NCI-H2107 (cell line): ENCODE measurements around the gene E2F4.

Experiments
- DNase-seq: peaks from one replicate; lab custom pipeline; 2025; lab: John Stamatoyannopoulos, UW

E2F4 gene

DNA sequence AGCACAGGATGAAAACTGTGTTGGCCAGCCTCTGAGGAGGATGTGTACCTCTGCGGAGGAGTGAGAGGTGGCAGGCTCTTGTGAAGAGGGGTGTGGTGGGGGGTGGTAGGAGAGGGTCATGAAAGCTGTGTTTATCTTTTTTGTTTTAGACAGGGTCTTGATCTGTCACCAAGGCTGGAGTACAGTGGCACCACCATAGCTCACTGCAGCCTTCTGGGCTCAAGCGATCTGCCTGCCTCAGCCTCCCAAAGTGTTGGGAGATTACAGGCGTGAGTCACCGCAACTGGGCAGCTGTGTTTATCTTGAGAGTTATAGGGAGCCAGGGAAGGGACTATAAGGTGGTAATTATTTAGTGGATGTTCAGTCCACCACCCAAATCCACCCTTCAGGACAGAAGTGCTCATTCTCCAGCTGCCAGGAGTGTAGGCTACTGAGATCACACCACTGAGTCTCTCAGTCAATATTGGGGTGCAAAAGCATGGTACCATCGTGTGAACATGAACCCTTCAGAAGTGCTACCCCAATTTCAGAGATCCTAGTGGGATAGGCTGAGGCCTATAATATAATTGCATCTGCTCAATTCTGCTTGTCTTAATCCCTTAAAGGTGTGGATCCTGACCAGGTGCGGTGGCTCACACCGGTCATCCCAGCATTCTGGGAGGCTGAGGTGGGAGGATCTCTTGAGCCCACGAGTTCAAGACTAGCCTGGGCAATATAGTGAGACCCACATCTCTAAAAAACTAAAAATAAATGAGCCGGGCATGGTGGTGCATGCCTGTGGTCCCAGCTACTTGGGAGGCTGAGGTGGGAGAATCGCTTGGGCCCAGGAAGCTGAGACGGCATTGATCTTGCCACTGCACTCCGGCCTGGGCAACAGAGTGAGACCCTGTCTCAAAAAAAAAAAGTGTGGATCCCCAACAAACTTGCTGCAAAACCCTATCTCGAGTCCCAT lies 1.2 kb upstream of the E2F4 start:
- DNase-seq = no peak

DNA sequence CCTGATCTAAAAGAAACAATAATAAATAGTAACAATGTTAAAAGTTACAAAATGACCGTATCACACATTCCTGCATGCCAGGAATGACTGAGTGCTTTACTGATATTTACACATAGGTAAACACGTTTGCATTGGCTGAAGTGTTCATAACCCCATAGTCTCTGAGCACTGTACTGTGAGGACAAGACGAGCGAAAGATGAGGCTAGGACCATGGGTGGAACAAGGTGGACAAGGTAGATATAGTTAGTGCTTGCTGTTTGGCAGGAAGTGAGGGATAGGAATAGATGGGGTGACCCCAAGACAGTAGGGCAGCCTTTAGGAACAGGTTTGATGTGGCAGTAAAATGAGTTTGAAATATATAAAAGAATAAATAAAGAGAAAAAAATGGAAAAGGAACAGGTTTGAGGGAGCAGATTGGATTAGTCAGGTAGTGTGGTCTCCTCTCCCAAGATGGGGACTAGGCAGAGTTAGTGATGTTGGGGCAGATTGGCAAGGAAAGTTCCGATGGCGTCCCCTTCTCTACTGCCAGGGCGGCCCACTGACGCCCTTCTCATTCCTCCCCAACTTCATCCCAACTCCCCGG lies 452 bp upstream of the E2F4 start:
- DNase-seq = no peak

DNA sequence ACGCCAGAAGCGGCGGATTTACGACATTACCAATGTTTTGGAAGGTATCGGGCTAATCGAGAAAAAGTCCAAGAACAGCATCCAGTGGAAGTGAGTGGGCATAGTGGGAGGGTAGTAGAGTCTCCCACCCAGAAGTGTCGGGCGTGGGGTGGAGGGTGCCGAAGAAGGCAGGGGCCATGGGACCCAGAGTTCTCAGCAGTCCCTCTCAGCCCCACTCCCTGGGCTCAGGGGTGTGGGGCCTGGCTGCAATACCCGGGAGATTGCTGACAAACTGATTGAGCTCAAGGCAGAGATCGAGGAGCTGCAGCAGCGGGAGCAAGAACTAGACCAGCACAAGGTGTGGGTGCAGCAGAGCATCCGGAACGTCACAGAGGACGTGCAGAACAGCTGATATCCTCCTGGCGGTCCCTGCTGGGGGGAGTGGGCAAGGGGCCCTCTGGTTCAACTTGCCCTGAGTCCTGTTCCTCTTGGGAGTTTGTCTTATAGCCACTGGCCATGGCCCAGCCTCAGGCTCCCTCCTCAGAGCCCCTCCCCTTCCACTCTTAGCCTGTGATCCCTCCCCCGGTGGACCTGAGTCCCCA lies 916 bp downstream of the E2F4 start:
- DNase-seq = no peak

DNA sequence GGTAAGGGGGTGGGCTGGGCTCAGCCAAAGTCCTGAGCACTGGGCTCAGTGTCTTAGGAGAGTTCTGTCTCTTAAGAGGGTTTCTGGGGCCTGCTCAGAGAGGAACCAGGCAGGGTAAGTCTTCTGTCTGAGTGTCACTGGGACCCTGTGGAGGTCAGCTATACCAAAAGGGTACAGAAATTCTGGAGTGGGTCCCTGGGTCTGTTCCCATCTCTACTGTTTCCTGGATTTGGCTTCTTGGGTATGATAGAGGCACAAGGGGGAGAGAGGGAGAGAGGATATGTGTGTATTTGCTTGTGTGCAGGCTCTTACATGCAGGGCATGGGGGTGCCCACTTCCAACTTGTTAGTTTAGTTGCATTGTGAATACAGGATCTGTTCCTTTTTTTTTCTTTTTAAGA lies 1.6 kb downstream of the E2F4 start:
- no peak for DNase-seq

DNA sequence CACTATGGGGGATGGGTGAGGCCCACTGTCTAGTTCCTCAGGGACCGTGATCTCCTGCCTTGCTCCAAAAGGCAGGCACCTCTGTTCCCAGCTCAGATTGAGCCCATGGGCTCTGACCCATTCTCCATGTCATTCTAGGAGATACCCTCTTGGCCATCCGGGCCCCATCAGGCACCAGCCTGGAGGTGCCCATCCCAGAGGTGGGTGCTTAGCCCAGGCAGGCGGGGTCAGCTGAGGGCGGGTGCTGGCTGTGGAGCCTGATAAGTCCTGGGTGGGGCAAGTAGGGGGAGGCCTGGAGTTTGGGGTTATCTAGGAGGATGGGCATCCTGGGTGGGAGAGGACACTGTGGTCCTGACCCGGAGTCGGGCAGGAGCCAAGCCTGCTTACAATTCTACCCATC lies 2.3 kb downstream of the E2F4 start:
- no peak for DNase-seq

DNA sequence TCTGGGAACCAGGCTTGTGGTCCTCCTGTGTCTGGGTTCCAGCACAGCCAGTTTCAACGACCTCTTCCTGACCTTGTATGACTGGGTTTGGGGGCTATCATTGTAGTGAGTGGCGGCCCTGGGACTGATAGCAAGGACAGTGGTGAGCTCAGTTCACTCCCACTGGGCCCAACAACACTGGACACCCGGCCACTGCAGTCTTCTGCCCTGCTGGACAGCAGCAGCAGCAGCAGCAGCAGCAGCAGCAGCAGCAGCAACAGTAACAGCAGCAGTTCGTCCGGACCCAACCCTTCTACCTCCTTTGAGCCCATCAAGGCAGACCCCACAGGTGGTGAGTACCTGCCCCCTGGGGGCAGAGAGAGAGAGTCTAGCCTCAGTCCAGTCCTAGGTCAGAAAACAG lies 3.7 kb downstream of the E2F4 start:
- no peak for DNase-seq

DNA sequence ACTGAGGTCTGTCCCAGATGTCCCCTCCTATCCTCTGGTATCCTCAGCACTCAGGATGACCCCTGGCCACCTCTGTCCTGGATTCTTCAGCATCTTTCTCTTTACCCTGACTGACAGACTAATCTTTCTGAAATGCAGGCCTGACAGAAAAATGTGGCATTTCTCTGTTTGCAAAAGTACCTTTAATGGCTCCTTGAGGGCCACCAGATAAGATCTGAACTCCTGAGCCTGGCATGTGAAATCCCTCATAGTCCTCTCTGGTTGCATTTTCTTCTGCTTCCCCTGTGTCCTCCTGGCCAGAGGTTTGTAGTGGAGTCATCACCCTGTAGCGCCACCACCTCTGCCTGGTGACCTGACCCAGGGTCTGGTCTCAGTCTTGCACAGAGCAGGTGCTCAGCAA lies 4.9 kb downstream of the E2F4 start:
- no peak for DNase-seq

DNA sequence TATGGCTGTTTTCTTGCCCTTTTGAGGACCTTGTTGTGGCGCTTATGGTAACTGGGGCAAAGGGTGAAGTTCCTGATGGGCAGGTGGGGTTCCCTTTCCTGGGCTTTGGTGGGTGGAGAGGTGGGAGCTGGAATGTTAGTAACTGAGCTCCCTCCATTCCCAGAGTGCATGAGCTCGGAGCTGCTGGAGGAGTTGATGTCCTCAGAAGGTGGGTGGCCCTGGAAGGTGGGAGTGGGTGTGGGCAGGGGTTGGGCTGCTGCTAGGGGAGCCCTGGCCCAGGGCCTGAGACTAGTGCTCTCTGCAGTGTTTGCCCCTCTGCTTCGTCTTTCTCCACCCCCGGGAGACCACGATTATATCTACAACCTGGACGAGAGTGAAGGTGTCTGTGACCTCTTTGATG lies 5.7 kb downstream of the E2F4 start:
- DNase-seq = no peak

DNA sequence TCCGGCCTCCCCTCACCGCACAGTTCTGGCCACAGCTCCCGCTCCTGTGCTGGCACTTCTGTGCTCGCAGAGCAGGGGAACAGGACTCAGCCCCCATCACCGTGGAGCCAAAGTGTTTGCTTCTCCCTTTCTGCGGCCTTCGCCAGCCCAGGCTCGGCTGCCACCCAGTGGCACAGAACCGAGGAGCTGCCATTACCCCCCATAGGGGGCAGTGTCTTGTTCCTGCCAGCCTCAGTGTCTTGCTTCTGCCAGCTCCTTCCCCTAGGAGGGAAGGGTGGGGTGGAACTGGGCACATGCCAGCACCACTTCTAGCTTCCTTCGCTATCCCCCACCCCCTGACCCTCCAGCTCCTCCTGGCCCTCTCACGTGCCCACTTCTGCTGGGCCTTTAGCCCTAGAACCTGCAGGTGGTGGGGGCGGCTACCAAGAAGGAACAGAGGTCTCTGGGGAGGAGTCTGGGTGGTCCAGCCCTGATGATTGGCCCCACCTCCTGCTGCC lies 6.3 kb downstream of the E2F4 start:
- no peak for DNase-seq

DNA sequence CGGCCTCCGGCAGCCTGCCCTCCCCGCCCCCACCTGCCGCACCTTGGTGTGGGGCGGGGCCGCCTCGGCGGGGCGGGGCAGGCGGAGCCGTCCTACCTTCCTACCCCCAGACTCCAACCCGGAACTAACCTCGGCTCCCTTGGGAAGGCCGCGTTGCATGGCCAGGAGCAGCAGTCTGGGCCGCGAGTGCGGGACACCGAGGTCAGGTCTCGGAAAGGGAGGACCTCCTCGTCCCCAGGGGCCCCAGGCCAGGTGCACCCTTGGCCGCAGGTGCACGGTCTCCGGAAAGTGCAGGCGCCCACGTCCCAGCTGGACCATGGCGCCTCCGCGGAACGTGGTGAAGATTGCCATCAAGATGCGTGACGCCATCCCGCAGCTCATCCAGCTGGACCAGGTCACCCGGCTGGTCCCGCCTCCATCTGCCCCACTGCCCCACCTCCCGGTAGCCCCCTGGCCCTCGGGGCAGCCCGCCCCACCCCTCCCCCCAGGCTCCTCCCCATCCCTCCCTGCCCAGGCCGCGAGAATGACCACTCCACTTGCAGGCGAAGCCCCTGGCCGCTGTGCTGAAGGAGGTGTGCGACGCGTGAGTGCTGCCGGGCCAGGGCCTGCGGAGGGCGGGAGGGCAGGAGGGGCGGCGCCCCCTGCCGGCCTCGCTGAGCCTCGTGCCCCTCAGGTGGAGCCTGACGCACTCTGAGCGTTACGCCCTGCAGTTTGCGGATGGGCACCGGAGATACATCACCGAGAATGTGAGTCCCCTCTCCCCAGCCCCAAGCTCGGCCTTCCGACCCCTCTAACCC lies 7.3 kb downstream of the E2F4 start, which contains the start of gene ELMO3:
ELMO3 (plus strand) TSS at position 121 of the 797 bp plus-strand sequence; CDS start at position 317, 196 bp downstream.
- no peak for DNase-seq

DNA sequence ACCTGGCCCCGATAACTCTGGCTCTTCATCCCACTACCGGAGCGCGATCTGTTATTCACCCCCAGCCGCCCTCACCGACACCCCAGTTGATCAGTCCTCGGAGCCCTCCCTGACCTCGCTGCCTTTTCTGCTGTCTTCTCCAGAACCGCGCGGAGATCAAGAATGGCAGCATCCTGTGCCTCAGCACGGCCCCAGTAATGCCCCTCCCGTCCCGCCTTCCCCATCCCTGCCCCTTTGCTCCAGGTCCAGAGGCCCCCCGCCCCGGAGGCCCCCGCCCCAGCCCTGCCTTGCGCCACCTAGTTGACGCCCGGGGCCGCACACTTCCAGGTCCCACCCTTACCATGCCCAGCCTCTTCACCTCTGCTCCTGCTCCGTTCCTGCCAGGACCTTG lies 7.8 kb downstream of the E2F4 start:
- no peak for DNase-seq

DNA sequence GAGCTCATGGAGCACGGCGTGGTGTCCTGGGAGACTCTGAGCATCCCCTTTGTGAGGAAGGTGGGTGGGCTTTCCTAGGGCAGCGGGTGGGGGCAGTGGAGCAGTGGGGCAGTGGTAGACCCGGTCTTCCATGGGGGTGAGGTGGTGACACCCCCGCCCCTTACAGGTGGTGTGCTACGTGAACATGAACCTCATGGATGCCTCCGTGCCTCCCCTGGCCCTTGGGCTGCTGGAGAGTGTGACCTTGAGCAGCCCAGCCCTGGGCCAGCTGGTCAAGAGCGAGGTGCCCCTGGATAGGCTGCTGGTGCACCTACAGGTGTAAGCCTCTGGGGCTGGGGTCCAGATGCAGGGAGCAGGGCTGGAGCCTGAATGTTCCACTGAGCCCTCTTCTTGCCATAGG lies 8.5 kb downstream of the E2F4 start:
- no peak for DNase-seq

DNA sequence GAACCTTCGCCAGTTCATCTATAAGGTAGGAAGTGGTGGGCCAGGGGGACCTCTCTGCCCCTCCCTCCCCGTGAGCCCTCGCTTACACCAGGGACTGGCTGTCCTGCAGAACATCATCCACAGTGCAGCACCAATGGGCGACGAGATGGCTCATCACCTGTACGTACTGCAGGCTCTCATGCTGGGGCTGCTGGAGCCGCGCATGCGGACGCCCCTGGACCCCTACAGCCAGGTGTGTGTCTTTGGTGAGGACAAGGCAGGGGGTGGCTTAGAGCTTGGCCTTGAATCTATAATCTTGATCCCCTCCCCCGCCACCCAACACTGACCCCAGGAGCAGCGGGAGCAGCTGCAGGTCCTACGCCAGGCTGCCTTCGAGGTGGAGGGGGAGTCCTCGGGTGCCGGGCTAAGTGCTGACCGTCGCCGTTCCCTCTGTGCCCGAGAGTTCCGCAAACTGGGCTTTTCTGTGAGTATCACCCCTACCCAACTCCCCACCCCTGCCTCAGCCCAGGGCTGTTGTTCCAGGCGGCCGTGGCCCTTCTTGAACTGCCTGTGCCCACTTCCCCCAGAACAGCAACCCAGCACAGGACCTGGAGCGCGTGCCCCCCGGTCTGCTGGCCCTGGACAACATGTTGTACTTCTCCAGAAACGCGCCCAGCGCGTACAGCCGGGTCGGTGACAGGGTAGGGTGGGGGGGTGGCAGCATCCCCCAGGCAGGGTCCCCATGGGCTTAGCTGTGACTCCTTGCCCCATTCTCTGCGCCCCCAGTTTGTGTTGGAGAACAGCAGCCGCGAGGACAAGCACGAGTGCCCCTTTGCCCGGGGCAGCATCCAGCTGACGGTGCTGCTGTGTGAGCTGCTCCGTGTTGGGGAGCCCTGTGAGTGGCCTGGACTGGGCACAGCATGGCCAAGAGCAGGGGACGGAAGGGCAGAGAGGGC lies 9.7 kb downstream of the E2F4 start:
- no peak for DNase-seq

DNA sequence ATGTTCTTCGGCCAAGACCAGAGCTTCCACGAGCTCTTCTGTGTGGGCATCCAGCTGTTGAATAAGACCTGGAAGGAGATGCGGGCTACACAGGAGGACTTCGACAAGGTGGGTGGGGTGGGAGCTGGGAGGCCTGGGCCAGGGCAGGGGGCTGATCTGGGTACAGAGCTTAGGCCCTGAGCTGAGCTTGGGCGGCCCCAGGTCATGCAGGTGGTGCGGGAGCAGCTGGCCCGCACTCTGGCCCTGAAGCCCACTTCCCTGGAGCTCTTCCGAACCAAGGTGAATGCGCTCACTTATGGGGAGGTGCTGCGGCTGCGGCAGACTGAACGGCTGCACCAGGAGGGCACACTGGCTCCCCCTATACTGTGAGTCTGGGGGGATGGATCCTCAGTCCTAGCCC lies 10.5 kb downstream of the E2F4 start:
- no peak for DNase-seq

DNA sequence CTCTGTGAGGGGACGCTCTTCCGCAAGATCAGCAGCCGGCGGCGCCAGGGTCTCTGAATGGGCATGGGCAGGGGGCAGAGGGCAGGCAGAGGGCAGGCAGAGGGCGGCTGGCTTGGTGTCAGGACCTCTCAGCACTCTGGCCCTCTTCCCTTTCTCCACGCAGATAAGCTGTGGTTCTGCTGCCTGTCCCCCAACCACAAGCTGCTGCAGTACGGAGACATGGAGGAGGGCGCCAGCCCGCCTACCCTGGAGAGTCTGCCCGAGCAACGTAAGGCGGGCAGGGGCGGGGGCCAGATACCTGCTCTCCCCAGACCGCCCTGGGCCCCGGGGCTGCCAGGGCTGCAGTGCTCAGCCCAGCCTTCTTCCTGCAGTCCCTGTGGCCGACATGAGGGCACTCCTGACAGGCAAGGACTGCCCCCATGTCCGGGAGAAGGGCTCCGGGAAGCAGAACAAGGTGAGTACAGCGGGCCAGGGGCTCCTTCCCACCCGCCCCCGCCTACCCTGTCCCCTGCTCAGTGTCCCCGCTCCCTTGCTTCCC lies 11.1 kb downstream of the E2F4 start:
- no peak for DNase-seq

DNA sequence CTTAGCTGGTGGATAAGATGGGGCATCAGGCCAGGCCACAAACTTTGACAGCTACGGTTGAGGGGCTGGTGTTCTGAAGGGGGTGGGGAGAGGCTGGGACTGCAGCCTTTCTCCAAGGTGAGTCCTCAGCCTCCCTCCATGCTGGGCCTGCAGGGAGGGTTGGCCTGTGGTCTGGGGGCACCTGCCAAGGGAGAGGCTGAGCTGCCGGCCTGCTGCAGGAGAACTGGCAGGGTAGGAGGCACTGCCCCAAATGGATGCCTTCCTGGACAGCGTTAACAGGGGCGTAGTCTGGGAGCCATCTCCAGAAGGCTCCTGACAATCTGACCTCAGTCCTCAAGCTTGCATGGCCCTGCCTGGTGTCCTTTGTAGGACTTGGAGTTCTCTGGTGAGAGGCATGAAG lies 12.1 kb downstream of the E2F4 start:
- no peak for DNase-seq

DNA sequence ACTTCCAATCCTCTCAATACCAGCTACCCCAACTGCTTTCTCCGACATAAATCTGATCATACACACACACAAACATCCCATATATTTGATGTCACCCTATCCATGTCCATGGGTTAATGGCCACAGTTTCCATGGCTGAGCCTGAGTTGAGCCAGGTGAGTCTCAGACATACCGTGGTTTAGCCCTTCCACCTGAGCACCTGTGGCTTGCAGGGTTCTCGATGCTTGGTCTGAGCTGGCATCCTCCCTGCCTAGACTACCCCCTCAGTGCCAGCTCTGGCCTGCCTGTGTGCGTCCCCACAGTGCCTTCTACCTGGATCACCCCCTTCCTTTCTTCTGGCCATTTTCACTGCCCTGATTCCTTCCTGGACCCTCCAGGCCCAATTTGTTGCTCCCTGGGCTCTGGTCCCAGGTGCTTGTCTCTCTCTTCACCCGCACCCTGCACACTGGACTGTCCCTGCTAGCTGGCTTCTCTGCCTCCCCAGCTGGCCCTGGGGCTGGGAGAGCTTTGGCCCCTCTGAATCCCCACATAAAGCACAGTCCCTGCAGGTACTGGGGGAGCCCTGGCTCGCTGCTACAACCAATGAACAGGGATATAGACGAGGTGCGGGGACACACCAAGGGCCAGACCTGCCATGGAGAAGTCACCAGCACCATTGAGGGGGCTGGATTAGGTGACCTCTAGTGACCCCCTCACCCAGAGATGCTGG lies 14.3 kb downstream of the E2F4 start:
- no peak for DNase-seq

DNA sequence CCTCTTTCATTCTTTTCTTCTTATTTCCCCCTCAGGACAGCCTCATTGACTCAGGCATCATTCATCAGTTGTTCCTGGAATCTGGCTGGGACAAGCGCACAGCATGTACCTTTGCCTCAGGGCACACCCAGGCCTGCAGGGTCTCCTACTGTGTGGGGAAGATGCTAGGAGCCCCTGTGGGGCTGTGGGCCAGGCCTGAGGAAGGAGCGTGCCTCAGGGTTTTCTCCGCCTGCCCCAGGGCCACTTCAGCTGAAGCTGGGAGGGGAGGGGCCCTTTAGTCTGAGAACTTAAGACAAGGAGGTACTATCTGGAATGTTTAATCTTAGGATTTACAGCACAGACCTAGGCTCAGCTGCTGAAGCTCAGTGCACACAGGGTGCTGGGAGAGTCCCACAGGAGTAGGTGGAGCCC lies 14.9 kb downstream of the E2F4 start:
- DNase-seq = no peak

DNA sequence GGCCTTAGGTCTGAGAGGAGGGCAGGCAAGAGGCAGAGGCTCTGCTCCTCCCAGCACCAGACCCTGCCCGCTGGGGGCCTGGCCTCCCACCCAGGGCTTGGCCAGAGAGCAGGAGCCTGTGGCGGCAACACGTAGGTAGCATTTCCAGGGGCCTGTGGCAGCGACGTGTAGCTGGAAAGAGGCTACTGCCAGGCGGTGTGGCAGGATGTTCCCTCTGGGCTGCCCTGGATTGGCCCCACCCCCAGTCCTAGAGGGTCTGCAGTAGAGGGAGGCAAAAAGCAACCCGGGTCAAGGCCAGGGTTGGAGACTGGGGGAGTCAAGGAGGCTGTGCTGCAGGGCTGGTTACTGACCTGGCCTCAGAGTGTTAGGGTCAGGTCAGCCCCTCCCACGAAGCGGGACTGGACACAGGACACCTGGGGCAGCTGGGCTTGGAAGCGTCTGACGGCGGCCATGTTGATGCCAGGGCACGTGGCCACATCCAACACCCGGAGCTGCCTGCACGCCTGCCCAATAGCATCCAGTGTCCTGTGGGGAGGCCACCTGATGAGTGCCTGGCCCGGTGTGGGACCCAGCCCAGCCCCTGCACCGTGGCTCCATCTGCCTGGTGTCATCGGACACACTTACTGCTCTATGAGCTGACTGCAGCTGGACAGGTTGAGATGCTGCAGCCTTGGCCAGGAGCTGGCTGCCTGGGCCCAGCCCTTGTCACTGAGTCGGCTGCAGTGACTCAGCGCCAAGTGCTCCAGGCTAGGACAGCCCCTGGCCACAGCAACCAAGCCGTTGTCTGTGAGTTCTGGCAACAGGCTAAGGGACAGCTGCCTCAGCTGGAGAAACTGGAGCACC lies 15.5 kb downstream of the E2F4 start:
- no peak for DNase-seq
